Central memory CD8-positive, alpha-beta T cell (primary cell): Measurements from ENCODE around the gene SNX10.

ENCODE experiments used
- ATAC-seq: fragments of 150-1000 bp; cut with Tn5 transposase; replicated peaks from 2 replicates; pipeline ENCODE4 v1.10.0; 2022; ENCODE audit warnings: mild to moderate bottlenecking, moderate FRiP score, moderate number of reproducible peaks; ENCODE audit not compliant: poor library complexity, severe bottlenecking; ENCODE audit errors: extremely low read depth
- DNase-seq, 2 donors: peaks; one replicate each; pipeline ENCODE4 v3.0.0; 2021; ENCODE audit warnings: low spot score in 2 of 2
- H3K27ac Mint-ChIP-seq: one replicate; pipeline ENCODE4 v1.8.0; 2022; ENCODE audit warnings: low read depth, mild to moderate bottlenecking, moderate library complexity, mixed read lengths
- H3K27me3 Mint-ChIP-seq: one replicate; pipeline ENCODE4 v1.8.0; 2022; ENCODE audit warnings: mixed read lengths
- H3K36me3 Mint-ChIP-seq: one replicate; pipeline ENCODE4 v1.8.0; 2022; ENCODE audit warnings: mild to moderate bottlenecking, moderate library complexity, mixed read lengths; ENCODE audit not compliant: insufficient read depth
- H3K4me1 Mint-ChIP-seq: one replicate; pipeline ENCODE4 v1.8.0; 2022; ENCODE audit warnings: mixed read lengths
- H3K4me3 Mint-ChIP-seq: one replicate; pipeline ENCODE4 v1.8.0; 2022; ENCODE audit warnings: mild to moderate bottlenecking, moderate library complexity, mixed read lengths
- H3K9me3 Mint-ChIP-seq: one replicate; pipeline ENCODE4 v1.8.0; 2022; ENCODE audit warnings: mixed read lengths

SNX10 gene

DNA sequence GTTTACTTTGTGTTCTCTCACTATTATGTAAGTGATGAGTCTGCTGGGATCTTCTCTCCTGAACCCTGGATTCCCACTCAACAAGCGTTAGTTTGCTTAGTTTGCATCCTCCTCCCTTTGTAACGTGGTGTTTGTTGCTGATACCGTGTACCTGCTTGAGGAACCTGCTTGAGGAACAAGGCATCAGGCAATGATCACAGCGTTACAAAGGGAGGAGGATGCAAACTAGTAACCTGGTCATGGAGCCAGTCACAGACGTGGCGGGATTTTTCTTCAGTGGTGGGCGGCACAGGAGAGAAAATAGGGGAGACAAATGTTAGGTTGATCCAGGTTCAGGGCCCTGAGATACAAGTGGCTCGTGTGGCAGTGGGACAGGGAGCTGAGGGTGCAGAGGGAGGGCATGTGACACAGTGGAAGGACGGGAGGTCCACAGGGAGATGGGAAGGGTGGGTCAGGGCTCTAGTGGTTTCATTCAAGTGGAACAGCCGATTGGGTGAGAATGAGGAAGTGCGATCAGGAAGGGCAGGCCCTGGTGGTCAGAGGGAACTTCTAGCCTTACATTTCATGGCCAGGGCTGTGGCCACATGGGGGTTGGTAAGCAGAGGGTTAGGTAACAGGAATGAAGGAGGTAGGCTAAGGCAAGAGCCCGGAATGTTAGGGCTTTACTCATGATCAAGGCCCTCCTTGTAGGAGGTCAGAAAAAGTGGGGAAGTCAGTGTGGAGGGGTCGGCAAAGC is 38.0 kb downstream of the SNX10 start:
- H3K9me3 Mint-ChIP-seq, result no peaks in the 10 kb centered on the region
- DNase-seq (no peak), ATAC-seq (no peak)
- H3K27ac Mint-ChIP-seq, result no peak overlapping the region
- H3K4me1 Mint-ChIP-seq, result peaks cover 48% of the 10 kb centered on the region
- H3K27me3 Mint-ChIP-seq, result no peaks in the 10 kb centered on the region
- H3K36me3 Mint-ChIP-seq, result peaks cover 5% of the 10 kb centered on the region
- H3K4me3 Mint-ChIP-seq, result no peak overlapping the region

DNA sequence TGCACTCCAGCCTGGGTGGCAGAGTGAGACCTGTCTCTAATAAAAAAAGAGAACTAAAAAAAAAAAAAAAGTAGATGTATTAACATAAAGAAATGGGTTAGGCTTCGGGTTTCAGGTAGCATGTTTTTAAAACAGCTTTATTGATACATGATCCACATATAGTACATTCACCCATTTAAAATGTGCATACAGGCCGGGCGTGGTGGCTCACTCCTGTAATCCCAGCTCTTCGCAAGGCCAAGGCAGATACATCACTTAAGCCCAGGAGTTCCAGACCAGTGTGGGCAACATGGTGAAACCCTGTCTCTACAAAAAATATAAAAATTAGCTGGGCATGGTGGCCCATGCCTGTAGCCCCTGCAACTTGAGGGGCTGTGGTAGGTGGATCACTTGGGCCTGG is 39.5 kb downstream of the SNX10 start:
- Mint-ChIP-seq H3K4me1 (peaks cover 55% of the 10 kb centered on the region), H3K27ac (no peak overlapping the region), H3K27me3 (no peaks in the 10 kb centered on the region), H3K36me3 (peaks cover 3% of the 10 kb centered on the region), H3K9me3 (no peaks in the 10 kb centered on the region), H3K4me3 (no peak overlapping the region)
- no peak for ATAC-seq
- DNase-seq, result no peak

DNA sequence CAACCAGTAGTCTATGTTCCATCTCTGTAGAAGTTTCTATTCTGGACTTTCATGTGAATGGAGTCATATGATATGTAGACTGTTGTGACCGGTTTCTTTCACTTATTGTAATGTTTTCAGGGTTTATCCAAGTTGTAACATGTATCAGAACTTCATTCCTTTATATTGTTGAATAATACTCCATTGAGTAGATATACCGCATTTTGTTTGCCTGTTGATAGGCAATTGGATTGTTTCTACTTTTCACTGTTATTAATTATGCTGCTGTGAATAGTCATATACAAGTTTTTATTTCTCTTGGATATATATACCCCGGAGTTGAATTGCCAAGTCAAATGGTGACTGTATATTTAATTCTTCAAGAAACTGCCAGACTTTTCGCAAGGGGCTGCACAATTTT is 40.1 kb downstream of the SNX10 start:
- ATAC-seq (no peak), DNase-seq (no peak)
- H3K27me3 Mint-ChIP-seq, result no peaks in the 10 kb centered on the region
- H3K36me3 Mint-ChIP-seq, result peaks cover 3% of the 10 kb centered on the region
- no peak overlapping the region for H3K27ac Mint-ChIP-seq
- no peak overlapping the region for H3K4me3 Mint-ChIP-seq
- peaks cover 55% of the 10 kb centered on the region for H3K4me1 Mint-ChIP-seq
- H3K9me3 Mint-ChIP-seq, result no peaks in the 10 kb centered on the region

DNA sequence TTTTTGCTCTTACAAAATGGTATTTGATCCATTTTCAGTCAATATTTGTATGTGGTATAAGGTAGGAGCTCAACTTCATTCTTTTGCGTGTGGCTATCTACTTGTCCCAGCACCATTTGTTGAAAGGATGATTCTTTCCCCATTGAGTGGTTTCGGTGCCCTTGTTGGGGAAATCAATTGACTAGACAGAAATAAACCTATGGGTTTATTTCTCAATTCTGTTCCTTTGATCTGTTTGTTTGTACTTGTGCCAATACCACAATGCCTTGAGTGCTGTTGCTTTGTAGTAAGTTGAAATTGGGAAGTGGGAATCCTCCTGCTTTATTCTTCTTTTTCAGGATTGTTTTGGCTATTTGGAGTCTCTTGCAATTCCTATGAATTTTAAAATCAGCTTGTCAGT is 41.0 kb downstream of the SNX10 start:
- Mint-ChIP-seq H3K36me3 (peaks cover 3% of the 10 kb centered on the region), H3K4me1 (peaks cover 55% of the 10 kb centered on the region), H3K27me3 (no peaks in the 10 kb centered on the region), H3K27ac (no peak overlapping the region), H3K9me3 (no peaks in the 10 kb centered on the region), H3K4me3 (no peak overlapping the region)
- DNase-seq (no peak), ATAC-seq (no peak)

DNA sequence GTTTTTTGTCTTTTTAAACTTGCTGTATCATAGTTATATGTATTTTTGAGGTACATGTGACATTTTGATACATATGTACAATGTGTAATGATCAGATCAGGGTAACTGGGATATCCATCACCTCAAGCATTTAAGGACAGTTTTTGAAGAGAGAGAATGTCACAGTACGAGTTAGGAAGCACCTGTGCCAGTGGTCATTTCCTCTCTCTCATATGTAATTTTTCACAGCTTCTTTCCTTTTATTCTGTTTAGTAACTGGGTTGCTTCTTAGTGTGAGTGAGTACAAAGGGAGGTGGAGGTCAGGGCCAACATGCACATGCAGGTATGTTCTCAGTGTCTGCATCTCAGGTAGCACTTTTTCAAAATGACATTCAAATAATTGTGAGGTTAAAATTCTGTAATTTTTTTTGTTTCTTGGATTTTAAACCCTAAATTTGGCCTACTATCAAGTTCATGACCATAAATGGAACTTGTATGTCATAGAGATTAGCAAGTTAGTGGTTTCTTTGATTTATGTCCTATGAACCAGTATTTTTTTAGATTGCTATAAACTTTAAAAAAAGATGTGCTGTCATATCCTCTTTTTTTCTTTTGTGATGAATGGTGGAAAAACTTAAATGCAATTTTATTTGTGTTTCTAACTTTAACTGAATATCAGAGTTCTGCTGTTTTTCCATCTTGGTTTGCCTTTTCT is 42.7 kb downstream of the SNX10 start:
- ATAC-seq, result no peak
- H3K27me3 Mint-ChIP-seq, result no peaks in the 10 kb centered on the region
- no peak overlapping the region for H3K27ac Mint-ChIP-seq
- no peaks in the 10 kb centered on the region for H3K9me3 Mint-ChIP-seq
- H3K36me3 Mint-ChIP-seq, result no peaks in the 10 kb centered on the region
- peaks cover 41% of the 10 kb centered on the region for H3K4me1 Mint-ChIP-seq
- DNase-seq, result no peak
- no peak overlapping the region for H3K4me3 Mint-ChIP-seq

DNA sequence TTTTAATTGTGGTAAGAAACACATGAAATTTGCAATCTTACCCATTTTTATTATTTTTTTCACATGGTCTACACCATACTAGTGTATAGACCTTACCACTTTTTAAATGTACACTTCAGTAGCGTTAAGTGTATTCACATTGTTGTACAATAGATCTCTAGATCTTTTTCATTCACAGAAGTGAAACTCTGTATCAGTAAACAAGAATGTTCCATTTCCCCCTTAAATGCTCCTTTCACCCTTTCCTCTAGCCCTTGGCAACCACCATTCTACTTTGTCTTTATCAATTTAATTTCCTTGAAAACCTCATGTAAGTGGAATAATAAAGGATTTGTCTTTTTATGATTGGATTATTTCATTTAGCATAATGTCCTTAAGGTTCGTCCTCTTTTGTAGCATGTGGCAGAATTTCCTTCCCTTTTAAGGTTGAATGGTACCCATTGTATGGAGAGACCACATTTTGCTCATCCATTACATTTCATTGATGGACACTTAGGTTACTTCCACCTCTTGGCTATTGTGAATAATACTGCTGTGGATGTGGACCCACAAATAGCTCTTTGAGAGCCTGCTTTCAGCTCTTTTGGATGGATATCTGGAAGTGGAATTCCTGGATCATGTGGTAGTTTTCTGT is 45.7 kb downstream of the SNX10 start:
- Mint-ChIP-seq H3K27me3 (no peaks in the 10 kb centered on the region), H3K27ac (no peak overlapping the region), H3K9me3 (no peaks in the 10 kb centered on the region), H3K4me1 (peaks cover 24% of the 10 kb centered on the region), H3K36me3 (no peaks in the 10 kb centered on the region), H3K4me3 (no peak overlapping the region)
- no peak for DNase-seq
- ATAC-seq, result no peak

DNA sequence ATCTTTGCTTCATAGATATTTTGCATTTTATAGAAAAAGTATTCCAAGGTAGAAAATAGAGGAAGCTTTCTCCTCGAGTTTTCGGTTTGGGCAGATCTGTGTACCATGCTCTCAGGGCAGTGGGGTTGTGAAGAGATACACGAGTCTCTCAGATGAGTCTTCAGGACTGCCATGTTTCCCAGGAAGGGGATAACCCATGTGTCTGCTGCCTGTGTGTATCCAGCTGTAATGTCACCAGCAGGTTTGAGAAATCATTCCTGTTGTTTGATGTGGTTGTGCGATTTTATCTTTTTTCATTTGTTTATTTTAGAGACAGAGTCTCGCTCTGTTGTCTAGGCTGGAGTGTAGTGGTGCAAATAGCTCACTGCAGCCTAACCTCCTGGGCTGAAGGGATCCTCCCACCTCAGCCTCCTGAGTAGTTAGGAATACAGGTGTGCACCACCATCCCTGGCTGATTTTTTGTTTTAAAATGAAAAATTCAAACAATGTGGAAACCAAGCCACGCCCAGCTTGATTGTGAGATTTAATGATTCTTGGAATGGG is 48.9 kb downstream of the SNX10 start:
- DNase-seq (no peak), ATAC-seq (no peak)
- H3K27me3 Mint-ChIP-seq, result no peaks in the 10 kb centered on the region
- no peak overlapping the region for H3K27ac Mint-ChIP-seq
- H3K4me1 Mint-ChIP-seq, result no peaks in the 10 kb centered on the region
- H3K36me3 Mint-ChIP-seq, result peaks cover 1% of the 10 kb centered on the region
- no peaks in the 10 kb centered on the region for H3K9me3 Mint-ChIP-seq
- H3K4me3 Mint-ChIP-seq, result no peak overlapping the region

DNA sequence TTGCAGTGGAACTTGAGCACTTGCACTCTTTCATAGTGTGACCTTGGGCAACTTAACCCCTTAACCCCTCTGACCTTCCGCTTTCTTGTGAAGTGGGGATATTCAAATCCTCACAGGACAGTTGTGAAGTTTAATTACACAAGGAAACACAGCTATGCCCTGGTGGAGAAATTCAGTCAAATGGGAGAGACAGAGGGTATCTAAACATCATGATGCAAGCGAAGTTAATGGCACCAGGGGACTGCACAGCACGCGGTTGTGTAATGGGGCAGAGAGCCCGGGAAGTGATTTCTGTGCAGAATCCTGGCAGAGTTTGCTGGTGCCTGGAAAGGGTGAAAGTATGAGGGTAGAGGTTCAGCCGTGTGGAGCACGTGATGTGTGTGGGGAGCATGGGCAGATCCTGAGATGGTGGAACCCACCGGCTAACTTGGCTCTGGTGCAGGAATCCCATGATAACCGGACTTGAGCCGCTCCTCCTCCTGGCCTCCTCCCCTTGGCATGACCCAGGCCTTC is 51.7 kb downstream of the SNX10 start:
- Mint-ChIP-seq H3K27me3 (no peaks in the 10 kb centered on the region), H3K4me1 (no peaks in the 10 kb centered on the region), H3K4me3 (no peak overlapping the region), H3K27ac (no peak overlapping the region), H3K9me3 (no peaks in the 10 kb centered on the region), H3K36me3 (peaks cover 8% of the 10 kb centered on the region)
- DNase-seq (no peak), ATAC-seq (no peak)

DNA sequence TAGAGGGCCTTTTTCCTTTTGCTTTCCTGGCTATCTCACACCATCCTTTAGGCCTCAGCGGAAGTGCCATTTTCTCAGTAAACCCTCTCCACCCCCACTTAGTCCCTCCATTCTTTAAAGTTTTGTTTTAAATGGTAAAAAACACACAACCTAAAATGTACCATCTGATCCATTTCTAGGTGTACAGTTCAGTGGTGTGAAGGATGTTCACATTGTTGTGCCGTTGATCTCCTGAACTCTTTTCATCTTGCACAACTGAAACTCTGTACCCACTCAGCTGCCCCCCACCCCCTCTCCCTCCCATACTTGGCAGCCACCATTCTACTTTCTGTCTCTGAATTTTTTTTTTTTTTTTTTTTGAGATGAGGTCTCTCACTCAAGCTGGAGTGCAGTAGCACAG is 52.2 kb downstream of the SNX10 start:
- Mint-ChIP-seq H3K9me3 (no peaks in the 10 kb centered on the region), H3K27ac (no peak overlapping the region), H3K4me1 (no peaks in the 10 kb centered on the region), H3K36me3 (peaks cover 8% of the 10 kb centered on the region), H3K4me3 (no peak overlapping the region), H3K27me3 (no peaks in the 10 kb centered on the region)
- ATAC-seq, result no peak
- no peak for DNase-seq

DNA sequence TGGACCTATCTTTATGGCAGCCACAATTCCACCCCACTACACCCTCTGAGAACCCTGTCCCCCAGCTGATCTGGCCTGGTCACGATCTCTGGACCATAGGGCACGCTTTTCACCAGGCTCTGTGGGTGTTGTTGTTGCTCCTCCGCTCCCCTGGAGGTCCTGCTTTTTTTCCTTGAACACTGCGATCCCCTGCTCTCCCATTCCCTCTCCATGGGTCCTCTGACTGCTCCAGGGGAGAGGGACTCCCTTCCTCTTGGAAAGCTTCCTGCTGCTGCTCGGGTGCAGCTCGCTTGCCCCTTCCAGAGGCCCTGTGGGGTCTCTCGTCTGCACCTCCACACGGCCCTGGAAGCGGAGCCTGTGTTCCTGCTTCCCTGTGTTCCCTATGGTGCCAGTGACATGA is 53.5 kb downstream of the SNX10 start:
- peak overlapping the region; percentile 32 for H3K27ac Mint-ChIP-seq
- peaks cover 10% of the 10 kb centered on the region for H3K36me3 Mint-ChIP-seq

DNA sequence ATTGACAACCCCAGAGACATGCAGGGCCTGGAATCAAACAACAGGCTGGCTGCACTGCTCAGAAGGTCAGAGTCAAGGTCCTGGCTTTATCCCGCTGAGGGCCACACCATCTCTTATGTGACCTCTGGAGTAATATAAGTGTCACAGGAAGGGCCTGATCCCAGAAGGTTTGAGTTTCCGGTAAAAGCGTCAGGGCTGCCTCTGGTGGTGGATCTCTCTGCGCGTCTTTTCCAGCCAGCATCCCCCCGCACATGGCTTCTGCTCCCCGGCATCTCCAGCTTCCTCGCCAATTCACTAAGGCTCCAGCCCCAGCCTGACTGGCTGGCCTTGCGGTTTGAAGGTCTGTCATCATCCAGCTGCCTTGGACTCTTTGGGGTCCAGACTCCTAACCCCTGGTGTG is 54.2 kb downstream of the SNX10 start:
- Mint-ChIP-seq H3K4me1 (no peaks in the 10 kb centered on the region), H3K9me3 (no peaks in the 10 kb centered on the region)

More for the DNA sequence above, 53.5 kb downstream of the SNX10 start:
- ATAC-seq (no peak), DNase-seq (no peak)
- Mint-ChIP-seq H3K4me1 (no peaks in the 10 kb centered on the region), H3K27me3 (no peaks in the 10 kb centered on the region), H3K4me3 (no peak overlapping the region), H3K9me3 (no peaks in the 10 kb centered on the region)

DNA sequence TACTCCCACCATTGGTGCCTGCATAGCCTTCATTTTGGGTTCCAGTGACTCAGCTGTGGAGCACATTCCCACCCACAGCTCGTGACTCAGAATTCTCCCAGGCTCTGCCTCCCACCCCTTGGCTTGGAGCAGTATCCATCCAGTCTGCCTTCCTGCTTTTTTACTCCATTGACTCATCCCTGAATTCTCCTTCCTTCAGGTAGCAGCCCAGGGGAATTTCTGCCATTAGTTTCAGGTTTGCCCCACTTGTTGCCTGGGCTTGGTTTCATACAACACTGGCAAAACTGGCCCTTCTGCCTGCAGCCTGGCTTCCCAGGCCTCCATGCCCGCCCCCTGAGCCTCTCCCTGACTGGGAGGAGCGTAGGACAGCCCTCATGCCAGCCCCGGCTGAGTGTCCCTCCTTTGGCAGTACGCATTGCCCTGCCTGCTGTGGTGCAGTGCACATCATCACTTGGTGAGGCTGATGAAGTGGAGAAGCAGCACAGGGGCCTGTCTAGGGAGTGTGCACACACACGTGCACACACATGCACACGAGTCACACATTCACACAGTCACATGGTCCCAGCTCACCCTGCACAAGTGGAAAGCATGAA is 55.0 kb downstream of the SNX10 start:
- no peak for ATAC-seq

More for the DNA sequence above, 54.2 kb downstream of the SNX10 start:
- no peaks in the 10 kb centered on the region for H3K27me3 Mint-ChIP-seq
- ATAC-seq (no peak), DNase-seq (no peak)
- H3K36me3 Mint-ChIP-seq, result peaks cover 11% of the 10 kb centered on the region
- H3K27ac Mint-ChIP-seq, result no peak overlapping the region
- H3K4me3 Mint-ChIP-seq, result no peak overlapping the region

More for the DNA sequence above, 55.0 kb downstream of the SNX10 start:
- no peak overlapping the region for H3K4me3 Mint-ChIP-seq
- no peak for DNase-seq
- H3K27ac Mint-ChIP-seq, result no peak overlapping the region
- H3K36me3 Mint-ChIP-seq, result peaks cover 13% of the 10 kb centered on the region
- H3K4me1 Mint-ChIP-seq, result no peaks in the 10 kb centered on the region
- H3K27me3 Mint-ChIP-seq, result no peaks in the 10 kb centered on the region
- no peaks in the 10 kb centered on the region for H3K9me3 Mint-ChIP-seq
